Measurements from ENCODE around the gene HERPUD1. TPM values are rescaled to one million over a fixed set of nuclear protein-coding genes. Genes with fewer than 3 reads are reported as not detected.

Gene HERPUD1
- total and polyA plus RNA-seq, 2 of the 13 experiments (the other 11 are each of a cell fraction or from before 2014, with no cell fraction given), result 96.2 to 323 TPM

DNA sequence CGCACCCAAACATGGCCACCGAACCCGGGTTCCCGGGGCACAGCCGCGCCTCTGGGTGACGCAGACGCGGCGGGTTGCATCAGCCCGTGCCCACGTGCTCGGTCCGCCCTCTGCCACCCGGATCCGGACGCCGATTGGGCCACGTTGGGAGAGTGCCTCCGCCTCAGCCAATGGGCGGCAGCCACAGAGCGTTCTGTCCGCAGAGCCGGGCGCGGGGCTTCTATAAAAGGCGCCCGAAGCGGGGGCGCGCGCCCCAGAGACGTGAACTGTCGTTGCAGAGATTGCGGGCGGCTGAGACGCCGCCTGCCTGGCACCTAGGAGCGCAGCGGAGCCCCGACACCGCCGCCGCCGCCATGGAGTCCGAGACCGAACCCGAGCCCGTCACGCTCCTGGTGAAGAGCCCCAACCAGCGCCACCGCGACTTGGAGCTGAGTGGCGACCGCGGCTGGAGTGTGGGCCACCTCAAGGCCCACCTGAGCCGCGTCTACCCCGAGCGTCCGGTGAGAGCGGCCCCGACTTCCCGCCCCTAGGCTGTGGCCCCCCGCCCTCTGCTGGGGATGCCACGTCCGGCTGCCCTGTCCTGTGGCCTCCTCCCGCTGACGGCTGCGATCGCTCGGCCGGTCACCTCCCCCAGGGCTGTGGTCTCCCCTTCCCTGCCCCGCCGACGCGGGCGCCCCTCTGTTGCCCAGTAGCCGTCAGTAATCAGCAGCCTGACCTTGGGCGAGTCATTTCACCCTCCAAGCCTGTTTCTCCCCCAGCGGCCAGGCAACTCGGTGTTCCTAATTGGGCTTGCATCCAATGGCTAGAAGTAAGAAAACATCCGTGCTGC, at the start of gene HERPUD1 (continued):
- TF ChIP-seq, protein P1, sequence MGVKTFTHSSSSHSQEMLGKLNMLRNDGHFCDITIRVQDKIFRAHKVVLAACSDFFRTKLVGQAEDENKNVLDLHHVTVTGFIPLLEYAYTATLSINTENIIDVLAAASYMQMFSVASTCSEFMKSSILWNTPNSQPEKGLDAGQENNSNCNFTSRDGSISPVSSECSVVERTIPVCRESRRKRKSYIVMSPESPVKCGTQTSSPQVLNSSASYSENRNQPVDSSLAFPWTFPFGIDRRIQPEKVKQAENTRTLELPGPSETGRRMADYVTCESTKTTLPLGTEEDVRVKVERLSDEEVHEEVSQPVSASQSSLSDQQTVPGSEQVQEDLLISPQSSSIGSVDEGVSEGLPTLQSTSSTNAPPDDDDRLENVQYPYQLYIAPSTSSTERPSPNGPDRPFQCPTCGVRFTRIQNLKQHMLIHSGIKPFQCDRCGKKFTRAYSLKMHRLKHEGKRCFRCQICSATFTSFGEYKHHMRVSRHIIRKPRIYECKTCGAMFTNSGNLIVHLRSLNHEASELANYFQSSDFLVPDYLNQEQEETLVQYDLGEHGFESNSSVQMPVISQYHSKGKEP (CRISPR knock-in tag; IDR thresholded peaks at IDR 0.05), result 0 out of 2 replicates have a peak, but pooled peaks have one; percentile 80
- TF ChIP-seq, protein P2, sequence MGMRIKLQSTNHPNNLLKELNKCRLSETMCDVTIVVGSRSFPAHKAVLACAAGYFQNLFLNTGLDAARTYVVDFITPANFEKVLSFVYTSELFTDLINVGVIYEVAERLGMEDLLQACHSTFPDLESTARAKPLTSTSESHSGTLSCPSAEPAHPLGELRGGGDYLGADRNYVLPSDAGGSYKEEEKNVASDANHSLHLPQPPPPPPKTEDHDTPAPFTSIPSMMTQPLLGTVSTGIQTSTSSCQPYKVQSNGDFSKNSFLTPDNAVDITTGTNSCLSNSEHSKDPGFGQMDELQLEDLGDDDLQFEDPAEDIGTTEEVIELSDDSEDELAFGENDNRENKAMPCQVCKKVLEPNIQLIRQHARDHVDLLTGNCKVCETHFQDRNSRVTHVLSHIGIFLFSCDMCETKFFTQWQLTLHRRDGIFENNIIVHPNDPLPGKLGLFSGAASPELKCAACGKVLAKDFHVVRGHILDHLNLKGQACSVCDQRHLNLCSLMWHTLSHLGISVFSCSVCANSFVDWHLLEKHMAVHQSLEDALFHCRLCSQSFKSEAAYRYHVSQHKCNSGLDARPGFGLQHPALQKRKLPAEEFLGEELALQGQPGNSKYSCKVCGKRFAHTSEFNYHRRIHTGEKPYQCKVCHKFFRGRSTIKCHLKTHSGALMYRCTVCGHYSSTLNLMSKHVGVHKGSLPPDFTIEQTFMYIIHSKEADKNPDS (CRISPR knock-in tag; IDR thresholded peaks at IDR 0.05), result peak; percentile 90
- TF ChIP-seq, protein P3, sequence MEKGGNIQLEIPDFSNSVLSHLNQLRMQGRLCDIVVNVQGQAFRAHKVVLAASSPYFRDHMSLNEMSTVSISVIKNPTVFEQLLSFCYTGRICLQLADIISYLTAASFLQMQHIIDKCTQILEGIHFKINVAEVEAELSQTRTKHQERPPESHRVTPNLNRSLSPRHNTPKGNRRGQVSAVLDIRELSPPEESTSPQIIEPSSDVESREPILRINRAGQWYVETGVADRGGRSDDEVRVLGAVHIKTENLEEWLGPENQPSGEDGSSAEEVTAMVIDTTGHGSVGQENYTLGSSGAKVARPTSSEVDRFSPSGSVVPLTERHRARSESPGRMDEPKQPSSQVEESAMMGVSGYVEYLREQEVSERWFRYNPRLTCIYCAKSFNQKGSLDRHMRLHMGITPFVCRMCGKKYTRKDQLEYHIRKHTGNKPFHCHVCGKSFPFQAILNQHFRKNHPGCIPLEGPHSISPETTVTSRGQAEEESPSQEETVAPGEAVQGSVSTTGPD (CRISPR knock-in tag; IDR thresholded peaks at IDR 0.05), result no peak
- TF ChIP-seq KDM6A (CRISPR knock-in tag; IDR thresholded peaks at IDR 0.05; ENCODE audit: low read depth) (no peak), ZNF777 (CRISPR knock-in tag; IDR thresholded peaks at IDR 0.05) (no peak; the same call in 1 of the 2 replicates), SIX1 (CRISPR knock-in tag; IDR thresholded peaks at IDR 0.05; ENCODE audit: borderline replicate concordance) (no peak; the same call in 1 of the 2 replicates), MIER3 (CRISPR knock-in tag; IDR thresholded peaks at IDR 0.05; ENCODE audit: borderline replicate concordance) (peak; percentile 76), ZNF430 (CRISPR knock-in tag; IDR thresholded peaks at IDR 0.05) (peak; percentile 94), NFYB (CRISPR knock-in tag; IDR thresholded peaks at IDR 0.05) (peak; percentile 95), RARA (CRISPR knock-in tag; IDR thresholded peaks at IDR 0.05) (0 out of 2 replicates have a peak, but pooled peaks have one; percentile 40), HNRNPH1 (optimal IDR thresholded peaks at IDR 0.05; ENCODE audit: low read depth, low read length) (no peak), ZNF382 (CRISPR knock-in tag; IDR thresholded peaks at IDR 0.05; ENCODE audit: borderline replicate concordance) (no peak), ZNF510 (CRISPR knock-in tag; IDR thresholded peaks at IDR 0.05; ENCODE audit: low read depth) (no peak), ZNF33B (CRISPR knock-in tag; IDR thresholded peaks at IDR 0.05) (no peak; the same call in none of the 2 replicates), ARID2 (CRISPR knock-in tag; IDR thresholded peaks at IDR 0.05; ENCODE audit: borderline replicate concordance) (0 out of 2 replicates have a peak, but pooled peaks have one; percentile 18), GLI4 (CRISPR knock-in tag; IDR thresholded peaks at IDR 0.05; ENCODE audit: borderline replicate concordance) (peak; percentile 16; the same call in 1 of the 2 replicates)
- TF ChIP-seq, protein P4, sequence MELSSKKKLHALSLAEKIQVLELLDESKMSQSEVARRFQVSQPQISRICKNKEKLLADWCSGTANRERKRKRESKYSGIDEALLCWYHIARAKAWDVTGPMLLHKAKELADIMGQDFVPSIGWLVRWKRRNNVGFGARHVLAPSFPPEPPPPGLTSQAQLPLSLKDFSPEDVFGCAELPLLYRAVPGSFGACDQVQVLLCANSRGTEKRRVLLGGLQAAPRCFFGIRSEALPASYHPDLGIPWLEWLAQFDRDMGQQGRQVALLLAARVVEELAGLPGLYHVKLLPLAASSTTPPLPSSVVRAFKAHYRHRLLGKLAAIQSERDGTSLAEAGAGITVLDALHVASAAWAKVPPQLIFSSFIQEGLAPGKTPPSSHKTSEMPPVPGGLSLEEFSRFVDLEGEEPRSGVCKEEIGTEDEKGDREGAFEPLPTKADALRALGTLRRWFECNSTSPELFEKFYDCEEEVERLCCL (CRISPR knock-in tag; IDR thresholded peaks at IDR 0.05; ENCODE audit: borderline replicate concordance), result peak; percentile 87; the same call in 1 of the 2 replicates
- TF ChIP-seq, protein P5, sequence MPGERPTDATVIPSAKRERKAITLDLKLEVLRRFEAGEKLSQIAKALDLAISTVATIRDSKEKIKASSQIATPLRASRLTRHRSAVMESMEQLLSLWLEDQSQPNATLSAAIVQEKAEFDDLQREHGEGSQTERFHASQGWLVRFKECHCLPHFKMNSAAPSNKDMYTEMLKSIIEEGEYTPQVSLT (CRISPR knock-in tag; IDR thresholded peaks at IDR 0.05; ENCODE audit: borderline replicate concordance, low read depth), result peak; percentile 98; the same call in 1 of the 2 replicates
- TF ChIP-seq, protein P6, sequence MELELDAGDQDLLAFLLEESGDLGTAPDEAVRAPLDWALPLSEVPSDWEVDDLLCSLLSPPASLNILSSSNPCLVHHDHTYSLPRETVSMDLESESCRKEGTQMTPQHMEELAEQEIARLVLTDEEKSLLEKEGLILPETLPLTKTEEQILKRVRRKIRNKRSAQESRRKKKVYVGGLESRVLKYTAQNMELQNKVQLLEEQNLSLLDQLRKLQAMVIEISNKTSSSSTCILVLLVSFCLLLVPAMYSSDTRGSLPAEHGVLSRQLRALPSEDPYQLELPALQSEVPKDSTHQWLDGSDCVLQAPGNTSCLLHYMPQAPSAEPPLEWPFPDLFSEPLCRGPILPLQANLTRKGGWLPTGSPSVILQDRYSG (CRISPR knock-in tag; IDR thresholded peaks at IDR 0.05), result no peak; the same call in 1 of the 2 replicates
- TF ChIP-seq, protein P7, sequence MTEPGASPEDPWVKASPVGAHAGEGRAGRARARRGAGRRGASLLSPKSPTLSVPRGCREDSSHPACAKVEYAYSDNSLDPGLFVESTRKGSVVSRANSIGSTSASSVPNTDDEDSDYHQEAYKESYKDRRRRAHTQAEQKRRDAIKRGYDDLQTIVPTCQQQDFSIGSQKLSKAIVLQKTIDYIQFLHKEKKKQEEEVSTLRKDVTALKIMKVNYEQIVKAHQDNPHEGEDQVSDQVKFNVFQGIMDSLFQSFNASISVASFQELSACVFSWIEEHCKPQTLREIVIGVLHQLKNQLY (CRISPR knock-in tag; IDR thresholded peaks at IDR 0.05), result peak; percentile 96
